ENCODE data around the gene PALLD. TPM values are rescaled to one million over a fixed set of nuclear protein-coding genes. Genes with fewer than 3 reads are reported as not detected.

Gene PALLD
- polyA plus RNA-seq, 3 donors = 213 to 223 (median 220) TPM

- no peak for DNase-seq (ENCODE audit: low read depth in 3 of 3, low spot score in 2 of 3)
Measured at GRCh38 chr4:168637872-168638756, 141.3 kb downstream of the PALLD start.

GRCh38 chr4:168639914-168640313 lies 143.1 kb downstream of the PALLD start:
- no peak for DNase-seq (ENCODE audit: low read depth in 3 of 3, low spot score in 2 of 3)

DNA sequence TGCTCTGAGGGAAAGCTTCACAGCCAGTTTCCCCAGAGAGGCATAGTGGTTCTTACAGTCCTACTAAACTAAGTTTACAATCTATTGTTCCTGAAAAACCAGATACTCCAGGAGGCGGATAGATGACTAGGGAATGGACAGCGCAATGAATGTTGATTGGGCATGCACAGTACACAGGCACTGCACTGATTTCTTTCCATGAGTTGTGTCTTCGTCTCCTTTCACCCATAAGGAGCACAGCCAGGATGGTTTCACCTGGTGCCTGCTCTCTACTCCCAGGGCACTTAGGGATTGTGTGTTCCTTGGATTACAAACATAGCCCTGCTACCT lies 144.9 kb downstream of the PALLD start:
- no peak for DNase-seq (ENCODE audit: low read depth in 3 of 3, low spot score in 2 of 3)

DNA sequence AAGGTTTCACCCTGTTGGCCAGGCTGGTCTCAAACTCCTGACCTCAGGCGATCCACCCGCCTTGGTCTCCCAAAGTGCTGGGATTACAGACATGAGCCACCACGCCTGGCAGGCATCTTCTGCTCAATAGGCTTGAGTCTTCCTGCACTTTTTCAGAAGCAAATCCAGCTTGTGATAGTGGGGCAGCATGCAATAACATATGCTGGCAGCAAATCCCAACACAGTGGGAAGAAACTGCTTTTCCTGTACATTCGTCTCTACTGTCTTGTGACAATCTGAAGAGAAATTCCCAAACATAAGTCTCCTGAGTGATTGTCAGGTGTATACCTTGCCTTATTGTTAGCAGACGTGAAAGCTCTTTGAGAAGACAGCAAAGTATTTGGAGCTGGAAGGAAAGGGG lies 145.7 kb downstream of the PALLD start:
- no peak for DNase-seq (ENCODE audit: low read depth in 3 of 3, low spot score in 2 of 3)

- DNase-seq (ENCODE audit: low read depth in 3 of 3, low spot score in 2 of 3) = no peak
Measured at GRCh38 chr4:168643111-168643795, 146.4 kb downstream of the PALLD start.

GRCh38 chr4:168643796-168644159 lies 146.9 kb downstream of the PALLD start:
- DNase-seq (ENCODE audit: low read depth in 3 of 3, low spot score in 2 of 3) = no peak

GRCh38 chr4:168646001-168646768 lies 149.3 kb downstream of the PALLD start:
- no peak for DNase-seq (ENCODE audit: low read depth in 3 of 3, low spot score in 2 of 3)

- DNase-seq (ENCODE audit: low read depth in 3 of 3, low spot score in 2 of 3) = no peak
Measured at GRCh38 chr4:168647646-168648375, 151.0 kb downstream of the PALLD start.

- DNase-seq (ENCODE audit: low read depth in 3 of 3, low spot score in 2 of 3) = no peak
Measured at GRCh38 chr4:168648494-168648893, 151.6 kb downstream of the PALLD start.

- no peak for DNase-seq (ENCODE audit: low read depth in 3 of 3, low spot score in 2 of 3)
Measured at GRCh38 chr4:168648929-168649328, 152.1 kb downstream of the PALLD start.

DNA sequence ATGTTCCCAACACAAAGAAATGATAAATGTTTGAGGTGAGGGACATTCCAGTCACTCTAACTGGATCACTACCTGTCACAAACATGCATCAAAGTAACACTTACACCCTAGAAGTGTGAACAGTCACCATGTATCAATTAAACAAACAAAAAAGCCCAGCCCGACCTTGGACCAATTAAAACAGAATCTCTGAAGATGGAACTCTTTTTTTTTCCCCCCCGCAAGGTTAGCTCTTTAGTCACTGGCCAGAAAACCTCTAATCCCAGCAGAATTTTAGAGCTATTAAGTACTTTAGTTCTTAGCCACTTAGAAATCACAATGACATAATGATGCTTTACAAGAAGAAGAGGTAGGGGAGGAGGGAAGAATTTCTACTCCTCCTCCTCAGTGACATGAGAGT lies 154.5 kb downstream of the PALLD start:
- DNase-seq (ENCODE audit: low read depth in 3 of 3, low spot score in 2 of 3) = no peak

GRCh38 chr4:168651864-168652263 lies 155.0 kb downstream of the PALLD start:
- no peak for DNase-seq (ENCODE audit: low read depth in 3 of 3, low spot score in 2 of 3)

DNA sequence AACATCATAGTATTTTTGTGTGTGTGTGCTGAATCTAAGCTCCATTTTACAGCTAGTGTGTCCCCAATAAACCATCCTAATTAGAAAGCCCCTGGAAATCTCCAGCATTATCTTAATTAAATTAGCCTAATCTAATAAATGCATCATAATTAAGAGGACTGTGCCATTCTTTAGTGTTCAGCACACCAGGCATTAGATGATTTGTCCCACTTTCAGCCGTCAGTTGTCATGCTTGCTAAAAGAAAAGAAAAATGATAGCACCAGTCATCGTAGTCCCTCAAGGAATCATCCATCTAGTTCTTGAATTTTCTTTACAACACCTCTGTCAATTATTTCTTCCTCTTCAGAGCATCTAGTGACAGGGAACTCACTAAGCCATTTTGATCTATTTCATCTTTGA lies 155.9 kb downstream of the PALLD start:
- DNase-seq (ENCODE audit: low read depth in 3 of 3, low spot score in 2 of 3) = no peak

DNA sequence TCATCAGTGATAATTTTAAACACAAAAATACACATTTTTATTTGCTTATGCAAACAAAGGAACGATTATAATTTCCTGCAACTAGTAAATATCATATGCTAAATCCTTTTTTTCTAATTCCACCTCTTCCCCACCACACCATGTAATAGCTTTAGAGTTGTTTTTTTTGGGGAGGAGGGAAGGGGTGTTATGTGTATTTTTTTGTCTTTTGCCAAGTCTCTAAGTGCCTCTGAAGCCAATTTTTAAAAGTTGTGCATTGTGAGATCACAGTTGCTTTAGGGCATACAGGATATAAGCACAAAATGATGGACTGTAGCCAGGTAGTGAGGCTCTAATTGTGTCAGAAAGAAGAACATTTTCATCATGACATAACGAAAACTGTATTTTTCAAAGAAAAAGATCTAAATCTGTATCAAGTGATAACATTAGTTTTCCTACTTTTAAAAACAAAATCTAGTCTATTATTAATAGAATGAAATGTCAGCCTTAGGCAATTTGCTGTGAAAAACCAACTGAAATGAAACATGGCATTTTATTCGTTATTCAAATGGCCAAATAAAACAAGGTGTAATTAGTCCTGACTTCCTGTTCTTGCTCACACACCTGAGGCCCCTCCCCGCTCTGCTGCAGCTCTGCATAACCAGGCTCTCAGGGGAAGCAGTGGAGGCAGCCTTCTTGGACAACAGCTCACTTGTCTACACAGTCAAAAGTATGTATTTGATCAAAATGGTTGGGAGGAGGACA lies 157.4 kb downstream of the PALLD start:
- DNase-seq (ENCODE audit: low read depth in 3 of 3, low spot score in 2 of 3) = no peak

DNA sequence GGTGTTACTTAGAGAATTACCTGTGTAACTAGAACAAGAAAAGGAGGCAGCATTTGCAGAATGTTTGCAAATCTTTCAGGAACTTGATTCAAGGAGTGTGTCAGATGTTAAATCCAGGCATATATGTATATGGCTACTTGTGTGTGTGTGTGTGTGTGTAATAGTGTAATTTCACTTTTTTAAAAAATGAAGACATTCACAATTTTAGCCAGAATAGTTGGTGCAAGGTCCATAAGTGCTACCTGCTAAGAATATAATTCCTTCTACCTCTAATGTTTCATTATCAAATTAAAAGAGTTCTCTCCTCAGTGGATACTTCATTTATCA lies 158.0 kb downstream of the PALLD start:
- DNase-seq (ENCODE audit: low read depth in 3 of 3, low spot score in 2 of 3) = no peak

GRCh38 chr4:168655182-168655581 lies 158.3 kb downstream of the PALLD start:
- no peak for DNase-seq (ENCODE audit: low read depth in 3 of 3, low spot score in 2 of 3)

GRCh38 chr4:168656055-168656660 lies 159.3 kb downstream of the PALLD start:
- DNase-seq (ENCODE audit: low read depth in 3 of 3, low spot score in 2 of 3) = no peak

DNA sequence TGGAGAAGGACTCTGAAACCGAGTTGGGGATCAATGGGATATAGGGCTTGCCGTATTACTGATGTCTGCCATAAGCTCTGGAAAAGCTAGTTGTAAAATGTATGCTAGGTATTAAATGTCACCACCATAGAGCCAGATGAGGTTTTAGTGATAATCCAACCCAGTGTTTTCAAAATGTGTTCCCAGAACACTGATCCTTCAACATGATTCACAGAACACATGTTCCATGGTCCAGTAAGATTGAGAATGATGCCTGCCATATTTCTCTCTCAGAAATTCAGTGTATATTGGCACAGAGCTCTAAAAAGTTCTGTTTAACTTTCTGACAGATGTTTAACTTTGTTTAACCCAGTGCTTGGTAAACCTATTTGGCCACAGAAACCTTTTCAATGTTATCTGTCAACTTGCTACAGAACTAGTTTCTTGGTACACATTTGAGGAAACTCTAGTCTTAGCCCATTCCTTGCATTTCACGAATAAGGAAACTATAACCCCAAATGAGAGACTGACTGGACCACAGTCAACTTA lies 160.2 kb downstream of the PALLD start:
- no peak for DNase-seq (ENCODE audit: low read depth in 3 of 3, low spot score in 2 of 3)

- DNase-seq (ENCODE audit: low read depth in 3 of 3, low spot score in 2 of 3) = no peak
Measured at GRCh38 chr4:168658751-168659150, 161.9 kb downstream of the PALLD start.

Data from right renal cortex interstitium (tissue), 3 donors.